C4-2B (cell line): ENCODE measurements around the gene FBXO22.

Experiments
- H3K27ac ChIP-seq: fragments of 450-650 bp; 2 replicates; pipeline ENCODE4 v1.5.1; 2017
- ZFX ChIP-seq: fragments of 450-650 bp; IDR thresholded peaks from 2 replicates; pipeline ENCODE4 v1.6.1; 2017
- TF ChIP-seq, protein P1 (sequence below): fragments of 450-650 bp; conservative IDR thresholded peaks from 2 replicates; pipeline ENCODE4 v1.5.1; 2017; ENCODE audit warnings: mild to moderate bottlenecking

Gene FBXO22

GRCh38 chr15:75930866-75931265 lies 27.2 kb downstream of the FBXO22 start:
- H3K27ac ChIP-seq, result no peak overlapping the region
- TF ChIP-seq, protein P1, sequence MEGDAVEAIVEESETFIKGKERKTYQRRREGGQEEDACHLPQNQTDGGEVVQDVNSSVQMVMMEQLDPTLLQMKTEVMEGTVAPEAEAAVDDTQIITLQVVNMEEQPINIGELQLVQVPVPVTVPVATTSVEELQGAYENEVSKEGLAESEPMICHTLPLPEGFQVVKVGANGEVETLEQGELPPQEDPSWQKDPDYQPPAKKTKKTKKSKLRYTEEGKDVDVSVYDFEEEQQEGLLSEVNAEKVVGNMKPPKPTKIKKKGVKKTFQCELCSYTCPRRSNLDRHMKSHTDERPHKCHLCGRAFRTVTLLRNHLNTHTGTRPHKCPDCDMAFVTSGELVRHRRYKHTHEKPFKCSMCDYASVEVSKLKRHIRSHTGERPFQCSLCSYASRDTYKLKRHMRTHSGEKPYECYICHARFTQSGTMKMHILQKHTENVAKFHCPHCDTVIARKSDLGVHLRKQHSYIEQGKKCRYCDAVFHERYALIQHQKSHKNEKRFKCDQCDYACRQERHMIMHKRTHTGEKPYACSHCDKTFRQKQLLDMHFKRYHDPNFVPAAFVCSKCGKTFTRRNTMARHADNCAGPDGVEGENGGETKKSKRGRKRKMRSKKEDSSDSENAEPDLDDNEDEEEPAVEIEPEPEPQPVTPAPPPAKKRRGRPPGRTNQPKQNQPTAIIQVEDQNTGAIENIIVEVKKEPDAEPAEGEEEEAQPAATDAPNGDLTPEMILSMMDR, result no peak
- TF ChIP-seq ZFX, result no peak

DNA sequence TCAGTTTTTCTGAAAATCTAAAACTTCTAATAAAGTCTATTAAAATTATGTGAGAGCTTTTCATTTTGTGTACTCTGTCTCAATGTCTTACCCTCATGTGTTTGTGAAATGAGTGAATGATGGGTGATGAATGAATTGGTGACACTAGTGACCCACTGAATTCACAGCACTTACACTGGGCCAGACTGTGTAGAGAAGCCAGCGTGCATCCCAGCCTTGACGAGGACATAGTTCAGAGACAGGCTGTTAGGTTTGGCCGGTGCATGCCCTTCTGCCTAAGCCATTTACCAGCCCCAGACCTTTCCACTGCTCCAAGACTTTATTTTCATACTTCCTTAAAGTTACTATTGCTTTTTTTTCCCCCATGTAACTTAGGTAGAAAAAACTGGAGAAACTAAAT lies 38.8 kb downstream of the FBXO22 start:
- no peak for TF ChIP-seq ZFX
- no peak overlapping the region for H3K27ac ChIP-seq

DNA sequence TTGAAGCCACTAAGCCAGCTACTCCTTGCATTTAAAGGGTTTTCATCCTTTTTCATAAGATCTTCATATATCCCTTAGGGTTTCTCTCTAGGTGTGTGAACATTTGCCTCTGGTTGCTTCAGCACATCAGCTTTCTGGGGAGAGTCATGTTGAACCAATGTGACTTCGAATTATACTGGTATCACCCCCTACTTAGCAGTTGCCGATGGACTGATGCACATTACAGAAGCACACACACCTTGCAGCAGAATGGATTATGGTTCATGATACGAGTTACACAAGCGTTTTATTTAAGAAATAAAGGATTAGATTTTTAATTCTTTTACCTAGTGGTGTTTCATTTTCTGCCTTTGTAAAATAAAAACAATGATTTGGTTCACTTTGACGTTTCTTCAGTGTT lies 39.6 kb downstream of the FBXO22 start:
- no peak for TF ChIP-seq ZFX
- TF ChIP-seq, protein P1, result no peak
- H3K27ac ChIP-seq, result no peak overlapping the region

GRCh38 chr15:75943713-75944215 lies 40.1 kb downstream of the FBXO22 start:
- TF ChIP-seq, protein P1, result no peak
- TF ChIP-seq ZFX, result no peak
- H3K27ac ChIP-seq, result no peak overlapping the region

DNA sequence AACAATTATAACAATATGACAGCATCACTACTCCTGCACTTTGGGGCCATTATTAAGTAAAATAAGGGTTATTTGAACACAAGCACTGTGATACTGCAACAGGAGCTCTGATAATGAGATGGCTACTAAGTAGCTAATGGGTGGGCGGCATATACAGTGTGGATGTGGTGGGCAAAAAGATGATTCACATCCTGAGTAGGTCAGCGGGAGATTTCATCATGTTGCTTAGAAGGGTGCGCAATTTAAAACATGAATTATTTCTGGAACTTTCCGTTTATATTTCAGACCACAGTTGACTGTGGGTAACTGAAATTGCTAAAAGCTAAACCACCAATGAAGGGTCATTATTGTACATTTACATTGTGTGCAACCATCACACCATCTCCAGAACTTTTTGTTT lies 42.3 kb downstream of the FBXO22 start:
- H3K27ac ChIP-seq, result no peak overlapping the region
- TF ChIP-seq, protein P1, result no peak
- no peak for TF ChIP-seq ZFX

GRCh38 chr15:75947092-75947491 lies 43.4 kb downstream of the FBXO22 start:
- H3K27ac ChIP-seq, result no peak overlapping the region
- TF ChIP-seq, protein P1, result no peak
- TF ChIP-seq ZFX, result no peak

DNA sequence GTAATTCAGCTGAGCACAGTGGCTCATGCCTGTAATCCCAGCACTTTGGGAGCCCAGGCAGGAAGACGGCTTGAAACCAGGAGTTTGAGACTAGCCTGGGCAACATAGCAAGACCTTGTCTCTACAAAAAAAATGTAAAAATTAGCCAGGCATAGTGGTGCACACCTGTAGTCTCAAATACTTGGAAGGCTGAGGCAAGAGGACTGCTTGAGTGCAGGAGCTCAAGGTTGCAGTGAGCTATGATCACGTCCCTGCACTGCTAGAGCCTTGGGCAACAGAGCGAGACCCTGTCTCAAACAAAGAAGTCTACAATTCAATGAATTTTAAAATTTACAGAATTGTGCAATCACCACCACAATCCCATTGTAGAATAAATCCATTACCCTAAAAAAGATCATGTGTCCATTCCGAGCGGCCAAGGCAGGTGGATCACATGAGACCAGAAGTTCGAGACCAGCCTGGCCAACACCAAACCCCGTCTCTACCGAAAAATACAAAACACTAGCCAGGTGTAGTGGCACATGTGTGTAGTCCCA lies 45.2 kb downstream of the FBXO22 start:
- no peak overlapping the region for H3K27ac ChIP-seq
- no peak for TF ChIP-seq ZFX
- TF ChIP-seq, protein P1, result no peak

DNA sequence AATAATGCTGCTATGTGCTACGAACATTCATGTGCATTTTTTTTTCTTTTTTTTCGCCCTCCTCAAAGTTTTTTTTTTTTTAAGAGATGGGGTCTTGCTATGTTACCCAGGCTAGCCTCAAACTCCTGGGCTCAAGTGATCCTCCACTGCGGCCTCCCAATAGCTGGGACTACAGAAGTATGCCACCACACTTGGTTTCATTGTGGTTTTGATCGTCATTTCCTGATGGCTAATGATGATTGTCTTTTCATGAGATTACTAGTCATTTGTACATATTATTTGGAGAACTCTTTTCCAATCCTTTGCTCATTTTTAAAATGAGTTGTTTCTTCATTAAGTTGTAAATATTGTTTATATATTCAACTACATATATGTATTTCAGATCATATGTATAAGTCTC lies 48.8 kb downstream of the FBXO22 start:
- TF ChIP-seq ZFX, result no peak
- TF ChIP-seq, protein P1, result no peak
- no peak overlapping the region for H3K27ac ChIP-seq
